ENCODE measurements around the gene NDOR1. TPM values are rescaled to one million over a fixed set of nuclear protein-coding genes. Genes with fewer than 3 reads are reported as not detected.

Gene NDOR1
- polyA plus RNA-seq, 10 donors, result 3.8 to 10.6 (median 6.9) TPM

GRCh38 chr9:137181680-137182079 lies 23.8 kb upstream of the NDOR1 start:
- DNase-seq, result no peak

GRCh38 chr9:137182836-137183235 lies 22.7 kb upstream of the NDOR1 start:
- no peak for DNase-seq

GRCh38 chr9:137183980-137184595 lies 21.4 kb upstream of the NDOR1 start:
- no peak for DNase-seq

- no peak for DNase-seq
Observed at GRCh38 chr9:137184881-137185660, 20.4 kb upstream of the NDOR1 start.

- no peak for DNase-seq
Observed at GRCh38 chr9:137185921-137186320, 19.6 kb upstream of the NDOR1 start.

GRCh38 chr9:137186385-137186784 lies 19.1 kb upstream of the NDOR1 start:
- DNase-seq, result no peak

GRCh38 chr9:137187386-137187785 lies 18.1 kb upstream of the NDOR1 start:
- no peak for DNase-seq

GRCh38 chr9:137188086-137188489 lies 17.4 kb upstream of the NDOR1 start:
- no peak for DNase-seq

GRCh38 chr9:137188490-137189296 lies 16.8 kb upstream of the NDOR1 start, which contains the start of the genes ANAPC2 and SSNA1:
ANAPC2 (minus strand) TSS chr9:137188560; CDS start chr9:137188532, 28 bp downstream.
SSNA1 (plus strand) TSS chr9:137188676; CDS start chr9:137188727, 51 bp downstream.
- DNase-seq, result peak; percentile 94 to 99 (median 99)

- no peak for DNase-seq
Observed at GRCh38 chr9:137189297-137190295, 15.9 kb upstream of the NDOR1 start.

GRCh38 chr9:137190315-137190856 lies 15.1 kb upstream of the NDOR1 start:
- DNase-seq, result no peak

GRCh38 chr9:137191245-137191644 lies 14.3 kb upstream of the NDOR1 start:
- DNase-seq, result no peak

GRCh38 chr9:137191691-137192447 lies 13.6 kb upstream of the NDOR1 start:
- no peak for DNase-seq

GRCh38 chr9:137192448-137192780 lies 13.1 kb upstream of the NDOR1 start:
- DNase-seq, result no peak

GRCh38 chr9:137192859-137193258 lies 12.6 kb upstream of the NDOR1 start:
- DNase-seq, result no peak

- DNase-seq, result no peak
Observed at GRCh38 chr9:137193771-137194170, 11.7 kb upstream of the NDOR1 start.

GRCh38 chr9:137194388-137194787 lies 11.1 kb upstream of the NDOR1 start:
- no peak for DNase-seq

- DNase-seq, result no peak
Observed at GRCh38 chr9:137194909-137195308, 10.6 kb upstream of the NDOR1 start.

GRCh38 chr9:137195525-137196220 lies 9.8 kb upstream of the NDOR1 start:
- DNase-seq, result no peak
